Psoas muscle (tissue), 8 donors: ENCODE results near the gene FANCB. TPM values are rescaled to one million over a fixed set of nuclear protein-coding genes. Genes with fewer than 3 reads are reported as not detected.

ENCODE experiments used
- ATAC-seq, 4 donors: fragments of 200-7000 bp; cut with Tn5 transposase; one replicate each; pipeline ENCODE4 v1.9.1; 2020; ENCODE audit warnings: moderate library complexity in 3 of 4, mild to moderate bottlenecking in 2 of 4
- DNase-seq, 2 donors: peaks; one replicate each; pipeline ENCODE4 v3.0.0-alpha.2; 2020
- H3K27ac ChIP-seq: fragments of 200-600 bp; one replicate; pipeline ENCODE4 v1.8.0; 2022
- H3K27me3 ChIP-seq, 3 donors: fragments of 200-600 bp in 1 of 3; one replicate each; pipeline versions ENCODE4 v1.6.1 to v1.8.0; 2013 to 2022; ENCODE audit warnings: low read length in 2 of 3, mild to moderate bottlenecking in 2 of 3, moderate library complexity in 1 of 3; ENCODE audit not compliant: insufficient read depth in 3 of 3
- H3K36me3 ChIP-seq, 2 donors: fragments of 200-600 bp in 1 of 2; one replicate each; pipeline versions ENCODE4 v1.6.1 to v1.8.0; 2013 to 2022; ENCODE audit warnings: low read depth in 1 of 2, mild to moderate bottlenecking in 1 of 2, moderate library complexity in 1 of 2; ENCODE audit not compliant: insufficient read depth in 1 of 2
- H3K4me1 ChIP-seq: fragments of 200-600 bp; one replicate; pipeline ENCODE4 v1.8.0; 2022
- H3K4me3 ChIP-seq: fragments of 200-600 bp; one replicate; pipeline ENCODE4 v1.8.0; 2022; ENCODE audit warnings: mild to moderate bottlenecking
- H3K9me3 ChIP-seq: fragments of 200-600 bp; one replicate; pipeline ENCODE4 v1.8.0; 2022
- WGBS, 3 donors: extraction: QIAGEN DNeasy Blood & Tissue Kit; methylation state at CpG; one replicate each; pipeline versions ENCODE4 v1.1.6 to v1.1.7; 2013; 5-methylcytosine and 5-hydroxymethylcytosine counted together
- intact Hi-C, 2 donors: fragments of 100-400 bp; cut with DNase I; formaldehyde crosslinking; loops; one replicate each; pipeline versions ENCODE4 v1.11.0 to v1.14.2; 2022
- polyA plus RNA-seq, 3 donors: library from polyadenylated mRNA; stranded (reverse); fragments of 200-250 nt; gene quantifications; one replicate each; pipeline ENCODE4 v1.2.3, GENCODE V29; 2013
- total RNA-seq, 4 donors: library from RNA; stranded (reverse); fragmentation: NEBNext Ultra II Directional in 2 of 4; extraction: Animal tissue kit (Norgen Biotek cat#: 25700) in 2 of 4; gene quantifications; one replicate each; pipeline versions ENCODE4 v1.2.1 to v1.2.4, GENCODE V29; 2021 to 2023
- TF ChIP-seq, protein P1 (sequence below): fragments of 200-600 bp; IDR thresholded peaks from one replicate; pipeline ENCODE4 v1.8.0; 2022; ENCODE audit warnings: antibody characterized with exemption
- donor health status: healthy with polysubstance abuse.
- donor health status: DM: no; HTN: no; CAD: no; lungs with moderate emphysema.
- donor health status: Bipolar disorder and iron deficiency.
- donor health status: healthy.
- donor health status: DM: yes; HTN: yes; CAD: no.
- donor health status: DM: no; HTN: no; CAD: no.
- donor health status: DM: no; HTN: no; CAD: no.
- donor health status: DM: yes; HTN: yes; CAD: no.

FANCB gene
- total and polyA plus RNA-seq, 7 donors: 0.11 to 0.40 (median 0.20) TPM

DNA sequence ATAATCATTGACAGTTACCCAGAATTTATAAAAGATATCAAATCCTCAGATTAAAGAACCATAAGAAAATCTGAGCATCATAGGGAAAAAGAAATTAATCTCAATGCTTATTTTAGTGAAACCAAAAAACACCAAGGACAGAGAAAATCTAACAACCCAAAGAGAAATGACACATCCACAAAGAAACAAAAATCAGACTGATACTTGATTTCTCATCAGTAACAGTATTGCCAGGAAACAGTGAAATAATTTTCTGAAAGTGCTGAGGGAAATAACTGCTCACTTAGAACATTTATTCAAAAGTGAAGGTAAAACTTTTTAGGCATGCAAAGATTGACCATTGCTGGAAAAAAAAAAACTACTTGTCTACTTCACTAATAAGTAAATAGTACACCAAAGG is 11.0 kb upstream of the FANCB start:
- Histone ChIP-seq H3K27me3 (no peaks in the 10 kb centered on the region), H3K4me1 (no peaks in the 10 kb centered on the region), H3K9me3 (no peaks in the 10 kb centered on the region), H3K36me3 (no peaks in the 10 kb centered on the region), H3K27ac (no peak overlapping the region), H3K4me3 (no peak overlapping the region)
- no peak for DNase-seq
- intact Hi-C loops: loop anchor here in 1 of 2 donors (5.0 kb wide), 1 partner anchor 352 kb away; no protein-coding TSS in a partner anchor
- TF ChIP-seq, protein P1, sequence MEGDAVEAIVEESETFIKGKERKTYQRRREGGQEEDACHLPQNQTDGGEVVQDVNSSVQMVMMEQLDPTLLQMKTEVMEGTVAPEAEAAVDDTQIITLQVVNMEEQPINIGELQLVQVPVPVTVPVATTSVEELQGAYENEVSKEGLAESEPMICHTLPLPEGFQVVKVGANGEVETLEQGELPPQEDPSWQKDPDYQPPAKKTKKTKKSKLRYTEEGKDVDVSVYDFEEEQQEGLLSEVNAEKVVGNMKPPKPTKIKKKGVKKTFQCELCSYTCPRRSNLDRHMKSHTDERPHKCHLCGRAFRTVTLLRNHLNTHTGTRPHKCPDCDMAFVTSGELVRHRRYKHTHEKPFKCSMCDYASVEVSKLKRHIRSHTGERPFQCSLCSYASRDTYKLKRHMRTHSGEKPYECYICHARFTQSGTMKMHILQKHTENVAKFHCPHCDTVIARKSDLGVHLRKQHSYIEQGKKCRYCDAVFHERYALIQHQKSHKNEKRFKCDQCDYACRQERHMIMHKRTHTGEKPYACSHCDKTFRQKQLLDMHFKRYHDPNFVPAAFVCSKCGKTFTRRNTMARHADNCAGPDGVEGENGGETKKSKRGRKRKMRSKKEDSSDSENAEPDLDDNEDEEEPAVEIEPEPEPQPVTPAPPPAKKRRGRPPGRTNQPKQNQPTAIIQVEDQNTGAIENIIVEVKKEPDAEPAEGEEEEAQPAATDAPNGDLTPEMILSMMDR: no peak
- ATAC-seq: no peak

DNA sequence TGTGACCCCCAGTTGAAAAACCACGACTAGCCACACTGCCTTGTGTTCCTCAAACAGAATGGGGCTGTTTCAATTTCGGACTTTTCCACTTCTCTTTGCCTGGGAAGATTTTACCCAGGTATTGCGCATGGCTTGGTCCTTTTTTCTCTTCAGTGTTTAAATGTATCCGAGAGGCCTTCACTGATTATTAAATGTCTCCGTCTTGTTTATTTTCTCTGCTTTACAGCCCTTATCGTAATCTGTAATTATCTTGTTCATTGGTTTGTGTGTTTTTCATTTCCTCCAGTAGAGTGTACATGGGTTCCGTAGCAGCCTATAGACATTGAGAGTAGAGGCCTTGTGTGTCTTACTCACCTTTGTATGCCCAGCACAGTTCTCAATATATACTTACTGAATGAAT is 2.8 kb upstream of the FANCB start:
- ATAC-seq (no peak), DNase-seq (no peak)
- no peak overlapping the region for H3K27ac ChIP-seq
- no peak overlapping the region for H3K4me3 ChIP-seq
- 76 to 95% (median 90%) methylated on average over 7 of the region's 7 CpGs for WGBS, 3 donors
- H3K9me3 ChIP-seq: no peaks in the 10 kb centered on the region
- no peaks in the 10 kb centered on the region for H3K36me3 ChIP-seq
- intact Hi-C loops: no loop called here
- TF ChIP-seq, protein P1: no peak
- no peaks in the 10 kb centered on the region for H3K27me3 ChIP-seq
- no peaks in the 10 kb centered on the region for H3K4me1 ChIP-seq

GRCh38 chrX:14873676-14874049 is 794 bp upstream of the FANCB start:
- ATAC-seq (no peak), DNase-seq (no peak)
- intact Hi-C loops: no loop called here
- Histone ChIP-seq H3K4me1 (no peaks in the 10 kb centered on the region), H3K4me3 (peak overlapping the region; percentile 79), H3K27me3 (no peaks in the 10 kb centered on the region), H3K36me3 (no peaks in the 10 kb centered on the region), H3K27ac (peak overlapping the region; percentile 74), H3K9me3 (no peaks in the 10 kb centered on the region)
- TF ChIP-seq, protein P1: no peak
- 0 to 30% (median 2%) methylated on average over 8 of the region's 8 CpGs for WGBS, 3 donors

DNA sequence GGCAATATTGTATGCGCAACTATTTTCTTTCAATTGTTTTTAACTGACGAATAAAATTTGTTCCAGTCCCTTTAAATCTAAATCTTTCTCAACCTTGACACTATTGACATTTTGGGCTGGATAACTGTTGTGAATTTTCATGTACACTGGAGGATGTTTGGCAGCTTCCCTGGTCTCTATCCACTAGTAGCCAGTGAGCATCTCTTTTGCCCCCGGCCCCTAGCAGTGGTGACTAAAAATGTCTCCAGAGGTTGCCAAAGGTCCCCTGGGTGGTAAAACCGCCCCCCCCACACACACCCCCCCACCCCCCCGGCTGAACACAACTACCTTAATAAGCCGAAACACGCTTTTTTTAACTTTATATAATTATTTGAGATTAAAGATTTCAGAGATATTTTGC is 514 bp downstream of the FANCB start:
- H3K4me1 ChIP-seq: no peaks in the 10 kb centered on the region
- 12 to 41% (median 13%) methylated on average over 7 of the region's 7 CpGs for WGBS, 3 donors
- no peak for ATAC-seq
- no peak for DNase-seq
- H3K27me3 ChIP-seq: no peaks in the 10 kb centered on the region
- H3K4me3 ChIP-seq: peak overlapping the region; percentile 79
- H3K27ac ChIP-seq: no peak overlapping the region
- H3K36me3 ChIP-seq: no peaks in the 10 kb centered on the region
- intact Hi-C loops: no loop called here
- TF ChIP-seq, protein P1: no peak
- H3K9me3 ChIP-seq: peaks cover 7% of the 10 kb centered on the region

DNA sequence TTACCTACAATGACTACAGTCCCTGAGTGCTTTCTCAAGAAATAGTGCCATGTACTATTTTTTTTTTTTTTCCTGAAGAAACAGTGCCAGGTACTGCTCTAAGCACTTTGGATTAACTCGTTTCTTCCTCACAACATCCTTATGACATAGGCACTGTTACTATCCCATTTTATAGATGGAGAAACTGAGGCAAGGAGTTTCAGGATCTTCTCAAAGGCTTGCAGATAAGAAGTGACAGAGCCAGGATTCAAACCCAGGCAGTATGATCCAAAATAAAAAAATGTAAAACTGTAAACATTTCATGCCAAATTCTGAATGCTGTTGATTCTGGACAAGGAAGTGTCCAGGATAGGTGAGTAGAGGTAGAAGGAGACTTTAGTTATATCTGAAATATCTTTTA is 1.1 kb downstream of the FANCB start:
- TF ChIP-seq, protein P1: no peak
- H3K27me3 ChIP-seq: no peaks in the 10 kb centered on the region
- ATAC-seq (no peak), DNase-seq (no peak)
- H3K4me3 ChIP-seq: no peak overlapping the region
- 58 to 61% (median 59%) methylated on average over 1 of the region's 1 CpG for WGBS, 3 donors
- no peak overlapping the region for H3K27ac ChIP-seq
- intact Hi-C loops: no loop called here
- H3K36me3 ChIP-seq: no peaks in the 10 kb centered on the region
- H3K9me3 ChIP-seq: peaks cover 10% of the 10 kb centered on the region
- H3K4me1 ChIP-seq: no peaks in the 10 kb centered on the region
